GM21723 (cell line): ENCODE data around the gene RNF4.
"Not testable (repeated sequence)": the region's sequence is repeated elsewhere in the genome, so short reads cannot be mapped to it uniquely, and the experiment has no call there.

Experiments
- ATAC-seq: cut with Tn5 transposase; IDR thresholded peaks from one replicate; pipeline ENCODE4 v1.9.1; 2021; ENCODE audit warnings: mild to moderate bottlenecking, moderate library complexity; ENCODE audit not compliant: unreplicated experiment

Gene RNF4

DNA sequence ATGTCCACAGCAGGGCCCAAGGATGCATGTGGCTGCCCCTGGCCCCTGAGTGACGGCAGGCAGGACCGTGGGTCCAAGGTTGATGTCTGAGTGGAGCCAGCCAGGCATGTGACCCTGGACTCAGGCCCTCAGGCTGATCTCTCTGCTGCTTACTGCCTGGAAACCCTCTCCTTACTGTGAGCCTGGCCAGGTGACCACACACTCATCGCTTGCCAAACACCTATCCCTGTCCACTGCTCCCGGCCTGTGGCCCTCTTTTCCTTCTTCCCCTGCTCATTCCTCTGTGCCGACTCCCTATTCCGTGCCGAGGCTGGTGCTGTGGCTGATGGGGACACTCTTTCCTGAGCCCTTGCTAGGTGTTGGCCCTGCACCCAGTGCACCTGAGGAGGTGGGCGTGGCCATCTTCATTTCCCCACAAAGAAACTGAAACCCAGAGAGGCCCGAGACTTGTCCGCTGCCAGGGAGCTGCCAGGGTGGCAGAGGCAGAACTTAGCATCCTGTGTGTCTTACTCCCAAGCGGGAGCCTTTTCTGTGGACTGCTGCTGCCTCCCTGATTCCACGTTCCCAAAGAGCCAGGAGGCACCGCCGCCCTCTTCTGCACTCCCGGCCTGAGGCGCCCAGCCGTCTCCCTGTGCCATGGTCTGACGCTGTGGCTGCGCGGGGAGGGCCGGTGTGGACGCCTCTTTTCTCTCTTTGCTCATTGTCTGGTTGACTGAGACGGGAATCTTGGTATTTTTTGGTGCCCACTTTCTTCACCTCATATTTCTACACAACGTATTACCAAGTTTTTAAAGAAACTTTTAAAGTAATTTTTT is 11.2 kb upstream of the RNF4 start:
- ATAC-seq = no peak

DNA sequence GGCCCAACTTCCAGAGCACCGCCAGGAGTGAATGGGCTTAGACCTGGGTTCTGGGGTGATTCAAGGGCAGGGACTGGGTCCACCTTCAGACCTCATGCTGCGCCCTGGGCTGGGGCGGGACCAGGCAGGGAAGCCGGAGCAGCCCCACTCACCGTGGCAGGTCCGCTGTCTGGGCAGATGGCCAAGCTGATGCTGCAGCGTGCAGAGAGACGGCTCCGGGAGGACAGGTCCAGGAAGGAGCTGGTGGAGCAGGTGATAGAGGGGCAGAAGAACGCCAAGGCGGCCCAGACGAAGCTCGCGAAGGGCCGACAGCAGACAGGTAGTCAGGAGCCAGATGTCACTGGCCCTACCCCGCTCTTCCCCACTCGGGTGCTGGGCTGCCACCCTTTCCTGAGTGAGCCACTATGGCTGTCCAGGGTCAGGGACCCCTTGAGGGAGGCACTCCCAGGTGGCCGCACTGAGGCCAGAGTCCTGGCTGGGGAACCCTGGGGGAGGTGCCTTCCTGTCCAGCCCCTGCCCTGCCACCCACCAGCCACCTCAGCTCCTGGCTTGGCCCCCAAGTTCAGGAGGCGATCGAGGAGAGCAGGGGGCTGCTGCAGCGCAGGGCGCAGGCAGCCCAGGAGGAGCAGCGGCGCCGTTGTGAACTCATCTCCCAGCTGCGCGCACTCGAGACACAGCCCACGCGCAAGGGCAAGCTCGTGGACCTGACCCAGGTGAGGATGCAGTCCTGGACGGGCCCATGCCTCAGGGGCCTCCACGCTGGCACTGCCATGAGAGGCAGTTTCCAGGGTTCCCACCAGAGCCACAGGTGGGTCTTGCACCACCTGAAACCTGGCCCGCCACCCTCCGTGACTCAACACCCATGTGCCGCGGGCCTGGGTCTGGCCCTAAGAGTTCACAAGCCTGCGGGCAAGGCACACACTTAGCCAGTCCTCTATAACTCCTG is 10.1 kb upstream of the RNF4 start:
- ATAC-seq = no peak

GRCh38 chr4:2459589-2460349 is 9.1 kb upstream of the RNF4 start:
- ATAC-seq = no peak

GRCh38 chr4:2461246-2461960 is 7.5 kb upstream of the RNF4 start:
- ATAC-seq = no peak

GRCh38 chr4:2462218-2462991 is 6.5 kb upstream of the RNF4 start:
- peak; percentile 75 for ATAC-seq

DNA sequence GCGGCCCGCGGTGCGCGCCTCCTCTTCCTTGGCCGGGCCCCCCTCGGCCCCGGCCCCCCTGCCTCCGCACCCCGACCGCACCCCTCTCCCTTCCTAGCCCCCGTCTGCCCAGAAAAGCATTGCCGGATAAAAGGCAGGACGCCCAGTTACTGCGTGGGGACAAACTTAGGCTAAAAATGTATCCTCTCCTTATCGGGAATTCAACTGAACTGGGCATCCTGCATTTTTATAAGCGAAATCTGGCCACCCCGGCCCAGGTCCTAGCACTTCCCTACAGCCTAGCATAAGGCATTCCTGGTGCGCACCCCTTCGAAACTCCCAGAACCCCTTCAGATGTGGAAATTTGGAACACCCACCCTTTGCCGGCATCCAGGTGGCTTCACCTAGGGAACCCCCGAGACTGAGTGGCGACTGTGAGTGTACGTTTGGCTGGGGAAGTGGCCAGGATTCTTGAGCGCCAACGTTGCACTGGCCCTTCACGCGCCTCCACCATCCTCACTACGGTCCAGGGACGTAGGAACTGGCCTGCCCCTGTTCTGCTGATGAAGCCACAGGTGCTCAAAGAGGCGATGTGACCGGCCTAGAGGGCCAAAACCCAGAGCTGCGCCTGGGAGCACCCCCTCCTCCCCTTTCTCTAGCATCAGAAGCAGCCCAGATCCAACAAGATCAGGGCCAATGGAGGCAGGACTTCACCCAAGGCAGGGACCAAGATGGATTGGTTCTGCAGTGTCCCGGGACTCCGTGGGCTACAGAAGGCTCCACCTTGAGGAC is 5.7 kb upstream of the RNF4 start:
- ATAC-seq = no peak

DNA sequence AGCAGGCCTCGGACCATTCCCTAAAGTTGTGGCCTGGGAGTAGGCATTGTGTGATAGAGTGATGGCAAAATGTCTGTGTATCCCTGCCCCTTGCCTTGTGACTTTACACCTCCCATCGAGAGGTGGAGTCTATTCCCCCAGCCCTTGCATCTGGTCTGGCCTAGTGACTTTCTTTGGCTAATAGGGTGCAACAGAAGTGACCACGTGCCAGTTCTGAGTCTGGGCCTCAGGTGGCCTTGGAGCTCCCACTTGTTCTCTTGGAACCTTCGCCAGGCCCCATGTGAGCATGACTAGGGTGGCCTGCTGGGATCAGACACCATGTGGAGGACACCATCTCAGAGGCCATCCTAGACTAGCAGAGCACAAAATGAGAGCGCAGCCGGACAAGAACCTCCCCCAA is 3.9 kb upstream of the RNF4 start:
- no peak for ATAC-seq

DNA sequence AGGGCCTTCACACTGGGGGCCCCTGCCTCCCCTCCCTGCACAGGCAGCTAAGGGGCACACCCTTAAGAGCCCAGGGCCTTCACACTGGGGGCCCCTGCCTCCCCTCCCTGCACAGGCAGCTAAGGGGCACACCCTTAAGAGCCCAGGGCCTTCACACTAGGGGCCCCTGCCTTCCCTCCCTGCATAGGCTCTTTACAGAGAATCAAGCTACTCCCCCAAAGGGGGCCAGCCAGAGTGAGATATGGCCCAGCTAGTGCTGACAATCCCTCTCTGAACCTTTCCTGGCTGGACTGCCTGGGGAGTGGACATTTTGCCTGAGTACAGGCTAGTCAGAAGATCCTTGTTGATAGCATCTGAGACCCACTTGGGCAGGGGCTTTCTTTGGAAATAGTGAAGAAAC is 3.4 kb upstream of the RNF4 start:
- ATAC-seq = not testable (repeated sequence)

GRCh38 chr4:2469192-2469984 is 482 bp downstream of the RNF4 start:
- peak; percentile 47 for ATAC-seq

DNA sequence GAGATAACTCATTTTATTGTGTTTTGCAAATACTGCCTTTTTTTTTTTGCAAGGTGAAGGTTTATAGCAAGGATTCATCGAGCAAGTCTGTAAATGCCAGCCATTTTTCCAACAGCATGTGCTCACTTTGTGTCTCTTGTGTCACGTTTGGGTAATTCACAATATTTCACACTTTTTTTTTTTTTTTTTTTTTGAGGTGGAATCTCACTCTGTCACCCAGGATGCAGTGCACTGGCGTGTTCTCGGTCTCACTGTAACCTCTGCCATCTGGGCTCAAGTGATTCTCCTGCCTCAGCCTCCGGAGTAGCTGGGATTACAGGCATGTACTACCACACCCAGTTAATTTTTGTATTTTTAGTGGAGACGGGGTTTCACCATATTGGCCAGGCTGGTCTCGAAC is 1.9 kb downstream of the RNF4 start:
- no peak for ATAC-seq

DNA sequence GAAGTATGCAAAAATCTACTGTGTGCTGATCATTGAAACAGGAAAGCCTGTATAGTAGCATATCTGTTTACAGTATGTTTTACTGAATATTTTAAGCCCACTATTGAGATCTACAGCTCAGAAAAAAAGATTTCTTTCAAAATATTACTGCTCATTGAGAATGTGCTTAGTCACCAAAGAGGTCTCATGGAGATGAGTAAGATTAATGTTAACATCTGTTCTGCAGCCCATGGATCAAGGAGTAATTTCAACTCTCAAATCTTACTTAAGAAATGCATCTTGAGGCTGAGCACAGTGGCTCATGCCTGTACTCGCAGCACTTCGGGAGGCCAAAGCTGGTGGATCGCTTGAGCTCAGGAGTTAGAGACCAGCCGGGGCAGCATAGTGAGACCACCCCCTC is 3.3 kb downstream of the RNF4 start:
- no peak for ATAC-seq

- no peak for ATAC-seq
Observed at GRCh38 chr4:2478229-2478628, 9.3 kb downstream of the RNF4 start.

GRCh38 chr4:2480649-2481048 is 11.7 kb downstream of the RNF4 start:
- no peak for ATAC-seq

DNA sequence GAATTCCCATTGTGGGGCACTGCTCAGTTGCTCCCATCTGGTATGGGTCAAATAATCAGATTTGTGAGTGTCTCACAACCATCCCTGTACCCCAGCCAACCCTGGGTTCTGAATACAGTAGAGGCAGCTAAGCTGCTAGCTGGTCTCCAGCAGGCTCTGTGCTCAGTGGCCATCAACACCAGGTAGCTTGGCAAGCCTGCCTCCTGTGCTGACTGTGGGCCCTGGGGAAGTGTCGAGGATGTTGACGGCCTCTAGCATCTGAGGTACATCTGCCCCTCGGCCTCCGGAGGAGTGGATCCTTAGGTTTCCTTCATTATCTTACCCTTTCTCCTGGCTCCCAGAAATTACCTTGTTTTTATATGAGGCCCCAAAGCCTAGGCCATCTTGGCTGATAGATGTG is 13.3 kb downstream of the RNF4 start:
- no peak for ATAC-seq

DNA sequence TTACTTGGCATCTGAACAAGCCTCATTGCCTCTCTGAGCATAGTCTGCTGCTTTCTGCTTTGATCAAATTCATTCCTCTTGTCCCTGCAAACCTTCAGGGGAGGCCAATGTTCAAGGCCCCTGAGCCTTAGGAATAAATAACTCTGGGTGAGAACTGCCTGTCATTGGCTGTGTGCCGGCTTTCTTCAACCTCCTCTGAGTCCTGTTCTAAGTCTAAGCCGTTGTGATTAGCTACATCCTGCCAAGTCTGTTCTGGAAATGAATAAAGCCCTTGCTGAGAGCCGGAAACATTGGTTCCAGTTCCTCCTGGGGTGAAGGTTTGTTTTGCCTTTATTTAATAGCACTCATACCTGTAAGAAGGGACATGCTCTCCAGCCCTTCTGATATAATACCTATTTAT is 13.8 kb downstream of the RNF4 start:
- peak; percentile 39 for ATAC-seq

- ATAC-seq = no peak
Observed at GRCh38 chr4:2483237-2483636, 14.3 kb downstream of the RNF4 start.

DNA sequence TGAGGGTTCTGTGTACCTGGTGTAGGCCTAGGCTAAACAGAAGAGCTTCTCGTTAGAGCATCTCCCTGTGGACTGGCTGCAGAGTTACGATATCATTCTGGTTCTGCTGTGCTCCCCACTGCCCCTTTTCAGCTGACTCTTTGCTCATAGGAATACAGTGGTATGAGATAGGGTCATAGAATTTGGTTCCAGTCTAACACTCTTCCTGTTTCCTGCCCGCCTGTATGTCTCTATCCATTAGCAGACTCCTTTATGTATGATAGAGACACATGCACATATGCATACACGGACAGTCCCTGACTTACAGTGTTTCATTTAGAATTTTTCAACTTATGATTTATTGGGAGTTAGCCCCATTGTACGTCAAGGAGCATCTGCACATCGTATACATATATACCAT is 15.3 kb downstream of the RNF4 start:
- ATAC-seq = no peak

- ATAC-seq = peak; percentile 73
Observed at GRCh38 chr4:2484993-2485392, 16.1 kb downstream of the RNF4 start.
